ENCODE results near the gene CACNG8.

- TF ChIP-seq, protein P1, sequence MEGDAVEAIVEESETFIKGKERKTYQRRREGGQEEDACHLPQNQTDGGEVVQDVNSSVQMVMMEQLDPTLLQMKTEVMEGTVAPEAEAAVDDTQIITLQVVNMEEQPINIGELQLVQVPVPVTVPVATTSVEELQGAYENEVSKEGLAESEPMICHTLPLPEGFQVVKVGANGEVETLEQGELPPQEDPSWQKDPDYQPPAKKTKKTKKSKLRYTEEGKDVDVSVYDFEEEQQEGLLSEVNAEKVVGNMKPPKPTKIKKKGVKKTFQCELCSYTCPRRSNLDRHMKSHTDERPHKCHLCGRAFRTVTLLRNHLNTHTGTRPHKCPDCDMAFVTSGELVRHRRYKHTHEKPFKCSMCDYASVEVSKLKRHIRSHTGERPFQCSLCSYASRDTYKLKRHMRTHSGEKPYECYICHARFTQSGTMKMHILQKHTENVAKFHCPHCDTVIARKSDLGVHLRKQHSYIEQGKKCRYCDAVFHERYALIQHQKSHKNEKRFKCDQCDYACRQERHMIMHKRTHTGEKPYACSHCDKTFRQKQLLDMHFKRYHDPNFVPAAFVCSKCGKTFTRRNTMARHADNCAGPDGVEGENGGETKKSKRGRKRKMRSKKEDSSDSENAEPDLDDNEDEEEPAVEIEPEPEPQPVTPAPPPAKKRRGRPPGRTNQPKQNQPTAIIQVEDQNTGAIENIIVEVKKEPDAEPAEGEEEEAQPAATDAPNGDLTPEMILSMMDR (IDR thresholded peaks at IDR 0.05; ENCODE audit: insufficient read depth, low read depth, low read length), result no peak
- no peak for TF ChIP-seq EZH2 (IDR thresholded peaks at IDR 0.05; ENCODE audit: insufficient read depth, low read length)
Observed at GRCh38 chr19:54013866-54014265, 51.1 kb downstream of the CACNG8 start.
